DMS53 (cell line): Measurements from ENCODE around the gene NUP205.

Source experiments
- DNase-seq: peaks from one replicate; lab custom pipeline; 2025; lab: John Stamatoyannopoulos, UW

Gene NUP205, protein sequence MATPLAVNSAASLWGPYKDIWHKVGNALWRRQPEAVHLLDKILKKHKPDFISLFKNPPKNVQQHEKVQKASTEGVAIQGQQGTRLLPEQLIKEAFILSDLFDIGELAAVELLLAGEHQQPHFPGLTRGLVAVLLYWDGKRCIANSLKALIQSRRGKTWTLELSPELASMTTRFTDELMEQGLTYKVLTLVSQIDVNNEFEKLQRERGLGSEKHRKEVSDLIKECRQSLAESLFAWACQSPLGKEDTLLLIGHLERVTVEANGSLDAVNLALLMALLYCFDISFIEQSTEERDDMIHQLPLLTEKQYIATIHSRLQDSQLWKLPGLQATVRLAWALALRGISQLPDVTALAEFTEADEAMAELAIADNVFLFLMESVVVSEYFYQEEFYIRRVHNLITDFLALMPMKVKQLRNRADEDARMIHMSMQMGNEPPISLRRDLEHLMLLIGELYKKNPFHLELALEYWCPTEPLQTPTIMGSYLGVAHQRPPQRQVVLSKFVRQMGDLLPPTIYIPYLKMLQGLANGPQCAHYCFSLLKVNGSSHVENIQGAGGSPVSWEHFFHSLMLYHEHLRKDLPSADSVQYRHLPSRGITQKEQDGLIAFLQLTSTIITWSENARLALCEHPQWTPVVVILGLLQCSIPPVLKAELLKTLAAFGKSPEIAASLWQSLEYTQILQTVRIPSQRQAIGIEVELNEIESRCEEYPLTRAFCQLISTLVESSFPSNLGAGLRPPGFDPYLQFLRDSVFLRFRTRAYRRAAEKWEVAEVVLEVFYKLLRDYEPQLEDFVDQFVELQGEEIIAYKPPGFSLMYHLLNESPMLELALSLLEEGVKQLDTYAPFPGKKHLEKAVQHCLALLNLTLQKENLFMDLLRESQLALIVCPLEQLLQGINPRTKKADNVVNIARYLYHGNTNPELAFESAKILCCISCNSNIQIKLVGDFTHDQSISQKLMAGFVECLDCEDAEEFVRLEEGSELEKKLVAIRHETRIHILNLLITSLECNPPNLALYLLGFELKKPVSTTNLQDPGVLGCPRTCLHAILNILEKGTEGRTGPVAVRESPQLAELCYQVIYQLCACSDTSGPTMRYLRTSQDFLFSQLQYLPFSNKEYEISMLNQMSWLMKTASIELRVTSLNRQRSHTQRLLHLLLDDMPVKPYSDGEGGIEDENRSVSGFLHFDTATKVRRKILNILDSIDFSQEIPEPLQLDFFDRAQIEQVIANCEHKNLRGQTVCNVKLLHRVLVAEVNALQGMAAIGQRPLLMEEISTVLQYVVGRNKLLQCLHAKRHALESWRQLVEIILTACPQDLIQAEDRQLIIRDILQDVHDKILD (N-terminal part only)

DNA sequence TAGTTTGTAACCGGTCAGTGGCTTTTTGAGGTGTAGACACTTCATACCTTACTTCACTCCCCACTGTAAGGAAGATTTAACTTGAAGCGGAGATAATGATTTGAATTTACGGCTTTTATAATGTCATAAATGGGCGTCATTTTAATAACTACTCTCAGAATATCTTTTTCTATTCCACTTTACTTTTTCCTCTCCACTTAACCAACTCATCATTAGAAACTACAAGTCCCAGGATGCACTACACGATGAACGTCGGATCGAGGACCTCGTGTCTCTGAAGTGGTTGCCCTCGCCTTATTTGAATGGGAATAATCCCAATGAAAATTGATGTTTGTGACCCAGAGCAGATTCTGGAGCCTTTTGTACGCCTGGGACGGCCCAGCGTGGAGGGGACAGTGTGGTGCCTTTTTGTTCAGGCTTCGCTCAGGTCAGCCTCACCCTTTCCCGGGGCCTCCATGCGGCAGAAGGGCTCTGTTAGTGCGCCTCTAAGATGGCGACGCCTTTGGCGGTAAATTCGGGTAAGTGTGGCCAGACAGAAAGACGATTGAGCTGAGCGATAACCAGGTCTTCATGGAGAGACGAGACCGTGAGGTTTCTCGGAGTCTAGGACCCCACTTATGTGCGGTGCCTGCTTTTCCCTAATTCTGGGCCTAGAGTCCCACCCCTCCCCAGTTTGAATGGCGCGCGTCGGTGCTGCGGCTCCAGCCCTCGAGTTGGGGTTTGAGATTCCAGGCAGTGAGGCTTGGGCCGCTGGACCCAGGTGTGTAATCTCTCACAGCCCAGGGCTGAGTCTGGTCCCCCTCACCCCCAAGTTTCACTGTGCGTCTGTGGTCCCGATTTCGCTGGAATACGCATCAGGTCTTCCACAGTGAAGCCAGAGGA is at the start of gene NUP205:
NUP205 (plus strand) TSS at position 463 of the 882 bp plus-strand sequence; CDS start at position 491, 28 bp downstream.
- peak; percentile 95 for DNase-seq

DNA sequence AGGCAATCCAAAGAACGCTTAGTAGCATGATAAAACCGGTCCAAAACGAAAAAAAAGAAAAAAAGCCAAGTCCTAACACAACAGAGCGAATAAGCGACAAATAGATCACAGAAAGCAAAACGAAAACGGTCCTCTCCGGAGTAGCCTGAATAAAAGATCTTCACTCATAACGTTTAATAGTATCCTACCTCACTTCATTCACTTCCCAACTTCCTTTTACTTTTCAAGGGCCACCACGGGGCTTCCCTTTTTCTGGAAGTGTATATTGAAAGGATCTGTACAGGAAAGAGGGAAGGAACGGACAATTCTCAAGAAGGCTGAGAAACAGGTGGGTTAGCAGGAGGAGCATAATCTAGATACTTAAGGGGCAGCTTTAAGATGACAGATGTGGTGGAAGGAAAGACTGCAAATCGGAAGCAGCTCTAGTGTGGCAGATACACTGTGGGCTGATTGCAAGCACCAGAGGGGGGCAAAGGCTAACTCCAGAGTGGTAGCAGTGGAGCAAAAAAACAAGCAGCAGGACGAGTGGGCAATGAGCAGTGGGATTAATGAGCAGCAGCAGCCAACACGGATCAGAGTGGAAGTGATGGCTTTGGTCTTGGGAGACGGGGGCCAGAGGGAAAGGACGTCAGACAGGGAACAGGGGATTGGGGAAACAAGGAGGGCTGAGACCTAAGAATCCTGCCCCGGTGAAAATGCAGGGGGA is 48.7 kb upstream of the NUP205 start:
- DNase-seq: peak; percentile 62

DNA sequence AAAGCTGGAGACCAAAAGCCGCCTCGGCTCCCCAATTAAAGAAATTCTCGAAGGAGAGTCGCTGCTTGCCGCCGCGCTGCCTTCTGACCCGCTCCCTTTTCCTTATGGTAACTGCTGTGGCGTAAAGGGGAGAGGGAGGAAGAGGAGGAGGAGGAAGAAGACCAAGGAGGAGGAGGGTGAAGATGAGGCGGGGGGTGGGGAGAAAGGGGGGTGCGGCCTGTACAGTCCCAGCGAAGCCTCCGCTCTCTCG is 48.2 kb upstream of the NUP205 start:
- DNase-seq: no peak

DNA sequence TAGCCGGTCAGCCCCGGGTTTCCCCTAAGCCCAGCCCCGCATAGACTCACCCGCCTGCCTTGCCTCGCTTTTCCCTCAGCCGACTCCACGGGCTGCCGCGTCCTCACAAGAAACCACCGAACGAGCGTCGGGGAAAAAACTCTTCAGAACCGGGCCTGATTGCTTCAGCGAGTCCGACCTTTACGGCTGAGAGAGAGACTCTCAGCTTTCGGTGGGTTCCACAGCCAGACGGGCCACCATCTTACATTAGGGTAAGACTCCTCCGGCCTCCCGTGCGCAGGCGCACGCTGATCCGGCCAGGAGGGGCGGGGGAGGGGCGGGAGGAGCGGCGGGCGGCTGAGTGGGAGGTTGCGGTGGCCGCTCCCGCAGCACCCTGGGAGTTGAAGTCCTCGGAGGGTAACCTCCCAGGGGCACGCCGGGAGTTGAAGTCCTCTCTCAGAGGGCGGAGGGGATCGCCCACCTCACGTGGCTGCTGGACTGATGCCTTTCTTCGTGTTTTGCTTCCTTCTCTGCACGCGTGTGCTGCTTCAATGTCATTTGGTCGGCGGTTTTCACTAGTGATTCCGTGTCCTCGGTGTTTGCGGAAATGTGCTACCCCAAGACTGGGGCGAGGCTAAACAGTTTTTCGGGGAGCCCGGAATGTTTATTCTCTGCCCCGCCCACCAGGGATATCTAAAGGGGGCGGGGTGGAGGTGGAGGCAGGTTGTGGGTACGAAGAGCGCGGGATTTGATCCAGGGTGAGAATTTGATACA is 47.7 kb upstream of the NUP205 start, which contains the start of gene CNOT4:
CNOT4 (minus strand) TSS at position 264 of the 753 bp plus-strand sequence. CDS start 71,771 bp downstream, outside the sequence.
- peak; percentile 99 for DNase-seq

DNA sequence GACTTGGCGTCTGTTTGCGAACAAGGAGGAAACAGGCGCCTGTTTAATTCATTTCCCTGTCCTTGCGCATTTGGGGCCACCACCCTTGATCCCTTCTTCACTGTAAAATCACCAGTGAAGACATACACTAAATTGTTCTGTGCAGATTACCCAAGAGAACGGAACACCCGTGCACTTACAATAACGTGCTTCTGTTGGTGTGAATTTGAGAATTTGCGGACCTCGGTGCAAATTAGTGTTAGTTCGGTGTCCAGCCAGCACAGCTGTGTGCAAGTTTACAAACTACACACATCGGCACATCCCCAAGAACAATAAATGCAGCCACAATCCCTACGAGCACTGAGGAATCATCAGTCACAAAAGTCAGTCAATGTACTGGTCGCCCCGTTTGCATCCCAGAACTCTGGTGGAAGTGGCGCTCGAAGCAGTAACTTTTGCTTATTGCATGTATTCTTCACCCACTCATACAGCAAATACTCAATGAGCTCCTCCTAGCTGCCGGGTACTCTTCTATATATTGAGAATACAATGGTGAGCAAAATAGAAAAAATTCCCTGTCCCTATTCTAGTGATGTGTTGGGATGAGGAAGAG is 47.0 kb upstream of the NUP205 start:
- peak; percentile 71 for DNase-seq

DNA sequence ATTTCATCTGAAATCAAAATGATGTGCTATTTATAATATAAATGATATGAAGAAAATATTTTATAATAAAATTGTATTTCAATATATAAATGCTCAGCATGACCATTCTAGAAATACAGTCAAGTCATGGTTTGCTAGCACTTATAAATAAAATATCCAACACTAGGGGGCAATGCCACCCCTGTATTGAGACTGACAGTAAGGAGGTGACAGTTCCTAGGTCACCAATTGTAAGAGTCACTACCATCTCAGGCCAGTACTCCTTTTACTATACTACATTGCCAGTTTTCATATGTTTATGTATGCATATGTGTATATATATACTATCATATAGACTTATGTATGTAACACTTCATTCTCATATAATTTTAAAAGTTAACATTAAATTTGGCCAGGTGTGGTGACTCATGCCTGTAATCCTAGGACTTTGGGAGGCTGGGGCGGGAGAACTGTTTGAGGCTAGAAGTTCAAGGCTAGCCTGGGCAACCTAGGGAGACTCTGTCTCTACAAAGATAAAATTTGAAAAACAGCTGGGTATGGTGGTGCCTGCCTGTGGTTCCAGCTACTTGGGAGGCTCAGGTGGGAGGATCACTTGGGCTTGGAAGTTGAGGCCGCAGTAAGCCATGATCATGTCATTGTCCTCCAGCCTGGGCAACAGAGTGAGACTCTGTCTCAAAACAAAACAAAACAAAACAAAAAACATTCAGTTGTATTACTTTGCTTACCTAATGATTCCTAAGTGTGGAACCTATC is 45.4 kb upstream of the NUP205 start:
- peak; percentile 94 for DNase-seq

DNA sequence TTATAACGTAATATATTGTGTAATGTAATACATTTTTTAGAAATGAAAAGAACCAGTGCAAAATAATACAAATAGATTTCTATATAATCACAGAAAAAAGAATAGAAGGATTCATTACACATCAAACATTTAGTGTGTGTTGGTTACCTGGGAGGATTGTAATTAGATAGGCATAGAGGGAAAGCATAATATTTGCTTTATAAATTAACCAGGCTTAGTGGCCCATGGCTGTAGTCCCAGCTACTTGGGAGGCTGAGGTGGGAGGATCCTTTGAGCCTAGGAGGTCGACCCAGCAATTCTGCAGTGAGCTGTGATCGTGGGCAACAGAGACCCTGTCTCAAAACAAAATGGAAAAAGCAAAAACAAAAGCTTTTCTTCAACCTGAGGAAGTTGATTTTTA is 42.9 kb upstream of the NUP205 start:
- DNase-seq: peak; percentile 60

DNA sequence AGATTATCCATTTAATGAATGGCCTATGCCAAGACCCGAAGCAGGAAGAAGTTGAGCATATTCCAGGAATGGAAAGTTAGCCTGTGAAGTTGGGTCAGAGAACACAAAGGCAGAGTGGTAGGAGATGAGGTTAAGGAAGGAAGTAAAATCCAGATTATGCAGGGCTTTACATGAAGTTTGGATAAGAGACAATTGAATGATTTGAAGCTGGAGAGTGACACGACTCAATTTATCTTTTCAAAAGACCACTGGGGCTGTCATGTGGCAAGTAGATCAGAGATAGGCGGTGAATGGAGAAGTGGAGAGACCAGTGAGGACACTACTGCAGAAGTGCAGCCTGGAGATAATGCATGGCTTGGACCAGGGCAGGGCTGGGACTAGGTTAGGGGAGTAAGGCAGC is 40.7 kb upstream of the NUP205 start:
- no peak for DNase-seq

DNA sequence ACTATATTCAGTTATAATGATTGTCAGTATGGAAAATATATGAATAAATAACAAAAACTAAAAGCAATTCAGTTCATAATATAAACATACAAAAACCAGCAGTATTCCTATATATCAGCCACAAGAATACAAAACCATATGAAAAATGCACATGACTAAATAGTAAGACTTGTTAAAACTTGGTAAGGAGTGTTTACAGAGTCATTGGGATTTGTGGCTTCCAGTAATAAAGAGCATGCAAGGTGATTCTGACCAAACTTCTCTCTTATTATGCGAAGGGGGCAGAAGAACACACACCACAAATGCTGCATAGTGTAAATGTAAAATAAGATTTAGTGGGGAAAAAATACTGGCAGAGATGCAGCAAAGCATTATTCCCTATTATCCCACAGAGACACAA is 39.0 kb upstream of the NUP205 start:
- peak; percentile 42 for DNase-seq

DNA sequence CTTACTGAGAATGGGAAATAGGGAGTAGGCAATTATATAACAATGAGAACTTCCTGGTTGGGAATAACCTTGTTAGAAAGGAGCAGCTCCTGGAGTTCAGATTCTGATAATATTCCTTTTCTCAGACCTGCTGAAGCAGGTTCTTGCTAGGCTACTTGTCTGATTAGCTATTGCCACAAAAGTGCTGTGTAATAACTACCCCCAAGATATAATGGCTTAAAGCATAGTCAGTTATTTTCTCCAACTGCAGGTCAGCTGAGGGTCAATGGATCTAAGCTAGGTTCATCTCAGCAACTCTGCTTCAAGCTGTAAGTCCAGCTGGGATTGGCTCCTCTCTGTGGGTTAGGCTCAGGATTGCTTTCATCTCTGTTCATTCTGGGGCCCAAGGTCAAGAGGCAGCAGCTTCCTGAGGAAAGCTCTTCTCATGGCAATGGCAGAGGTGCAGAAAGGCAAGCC is 38.5 kb upstream of the NUP205 start:
- peak; percentile 84 for DNase-seq

DNA sequence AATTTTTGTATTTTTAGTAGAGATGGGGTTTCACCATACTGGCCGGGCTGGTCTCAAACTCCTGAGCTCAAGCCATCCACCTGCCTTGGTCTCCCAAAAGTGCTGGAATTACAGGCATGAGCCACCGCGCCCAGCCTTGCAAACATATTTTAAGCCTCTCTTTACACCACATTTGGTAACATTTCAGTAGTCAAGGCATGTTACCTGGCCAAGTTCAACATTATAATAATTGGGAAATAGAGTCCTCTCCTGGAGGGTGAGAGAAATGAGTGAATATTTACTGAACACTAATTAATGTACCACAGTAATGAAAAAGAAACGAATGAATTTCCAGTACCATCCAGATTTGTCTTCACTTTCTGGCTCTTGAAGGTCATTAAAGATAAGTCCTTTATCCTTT is 37.8 kb upstream of the NUP205 start:
- DNase-seq: no peak

DNA sequence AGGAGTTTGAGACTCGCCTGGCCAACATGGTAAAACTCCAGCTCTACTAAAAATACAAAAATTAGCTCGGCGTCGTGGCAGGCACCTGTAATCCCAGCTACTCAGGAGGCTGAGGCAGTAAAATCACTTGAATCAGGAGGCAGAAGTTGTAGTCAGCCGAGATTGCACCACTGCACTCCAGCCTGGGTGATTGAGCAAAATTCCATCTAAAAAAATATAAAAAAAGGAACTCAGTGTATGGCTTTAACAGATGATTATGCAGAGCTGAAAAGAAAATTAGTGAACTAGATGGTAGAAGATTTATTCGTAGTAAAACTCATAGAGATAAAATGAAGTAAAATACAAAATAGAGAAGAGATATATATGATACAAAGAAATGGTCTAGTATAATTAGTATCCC is 35.2 kb upstream of the NUP205 start:
- DNase-seq: no peak

DNA sequence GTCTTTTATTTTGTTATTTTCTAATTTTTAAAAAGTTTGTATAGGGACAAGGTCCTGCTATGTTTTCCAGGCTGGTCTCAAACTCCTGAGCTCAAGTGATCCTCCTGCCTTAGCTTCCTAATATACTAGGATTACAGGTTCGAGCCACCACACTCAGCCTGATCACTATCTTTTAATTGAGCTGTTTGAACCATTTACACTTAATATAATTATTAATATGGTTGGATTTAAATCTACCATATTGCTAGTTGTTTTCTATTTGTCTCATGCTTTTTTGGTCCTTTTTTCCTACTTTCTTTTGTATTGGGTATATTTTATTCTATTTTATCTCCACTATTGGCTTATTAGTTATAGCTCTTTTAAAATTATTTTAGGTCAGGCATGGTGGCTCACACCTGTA is 34.6 kb upstream of the NUP205 start:
- DNase-seq: no peak

DNA sequence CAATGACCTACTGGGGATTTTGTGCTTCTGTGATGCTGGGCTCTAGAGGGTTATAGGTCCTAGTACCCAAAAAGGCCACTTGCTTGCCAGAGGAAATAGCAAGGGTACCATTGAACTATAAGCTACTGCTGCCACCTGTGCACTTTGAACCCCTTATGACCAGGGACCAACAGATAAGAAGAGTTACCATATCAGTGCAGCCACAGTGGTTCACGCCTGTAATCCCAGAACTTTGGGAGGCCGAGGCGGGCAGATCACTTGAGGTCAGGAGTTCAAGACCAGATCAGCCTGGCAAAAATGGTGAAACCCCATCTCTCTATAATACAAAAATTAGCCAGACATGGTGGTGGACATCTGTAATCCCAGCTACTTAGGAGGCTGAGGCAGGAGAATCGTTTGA is 32.3 kb upstream of the NUP205 start:
- DNase-seq: no peak

DNA sequence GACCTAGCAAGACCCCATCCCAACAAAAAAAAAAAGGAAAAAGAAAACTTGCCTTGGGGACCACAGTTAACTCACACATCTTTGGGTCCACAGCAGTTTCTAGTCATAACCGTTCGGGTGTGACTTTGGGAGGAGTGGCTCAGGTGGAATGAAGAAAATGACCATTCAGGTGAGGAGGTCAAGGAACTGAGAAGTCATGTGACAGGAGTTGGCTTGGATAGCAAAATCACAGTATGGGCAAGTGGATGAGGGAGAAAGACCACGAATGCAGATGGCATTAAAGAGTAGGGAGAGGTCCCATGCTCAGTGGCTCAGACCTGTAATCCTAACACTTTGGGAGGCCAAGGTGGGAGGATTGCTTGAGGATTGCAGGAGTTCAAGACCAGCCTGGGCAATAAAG is 30.7 kb upstream of the NUP205 start:
- no peak for DNase-seq

DNA sequence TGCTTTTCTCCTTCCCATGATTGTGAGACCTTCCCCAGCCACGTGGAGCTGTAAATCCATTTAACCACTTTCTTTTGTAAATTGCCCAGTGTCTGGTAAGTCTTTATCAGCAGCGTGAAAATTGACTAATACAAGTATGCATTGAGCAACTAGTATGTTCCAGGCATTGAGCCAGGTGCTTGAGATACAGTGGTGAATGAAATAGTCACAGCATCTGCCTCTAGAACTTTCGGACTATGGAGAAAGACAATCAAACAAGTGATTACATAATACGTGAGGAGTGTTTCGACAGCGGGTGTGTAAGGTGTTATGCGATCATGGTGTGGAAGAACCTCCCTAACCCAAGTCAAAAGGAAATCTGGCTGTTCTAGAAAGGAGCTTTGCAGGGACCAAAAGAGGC is 21.6 kb upstream of the NUP205 start:
- DNase-seq: no peak

DNA sequence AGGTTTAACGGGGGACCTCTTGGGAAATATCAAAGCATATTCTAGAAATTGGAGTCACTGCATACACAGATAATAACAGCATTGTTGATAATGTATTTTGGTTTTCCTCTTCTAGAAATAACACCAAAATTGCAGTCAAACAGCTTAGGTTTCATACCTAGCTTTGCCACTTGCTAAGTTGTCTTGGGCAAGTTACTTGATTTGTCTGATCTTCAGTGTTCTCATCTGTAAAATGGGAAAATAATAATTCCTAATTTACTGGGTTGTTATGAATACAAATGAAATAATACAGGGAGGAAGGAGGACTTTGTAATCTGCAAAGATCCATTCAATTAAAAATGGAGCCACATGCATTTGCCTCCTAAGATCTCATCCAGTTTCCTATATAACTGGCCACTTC is 20.3 kb upstream of the NUP205 start:
- DNase-seq: no peak

DNA sequence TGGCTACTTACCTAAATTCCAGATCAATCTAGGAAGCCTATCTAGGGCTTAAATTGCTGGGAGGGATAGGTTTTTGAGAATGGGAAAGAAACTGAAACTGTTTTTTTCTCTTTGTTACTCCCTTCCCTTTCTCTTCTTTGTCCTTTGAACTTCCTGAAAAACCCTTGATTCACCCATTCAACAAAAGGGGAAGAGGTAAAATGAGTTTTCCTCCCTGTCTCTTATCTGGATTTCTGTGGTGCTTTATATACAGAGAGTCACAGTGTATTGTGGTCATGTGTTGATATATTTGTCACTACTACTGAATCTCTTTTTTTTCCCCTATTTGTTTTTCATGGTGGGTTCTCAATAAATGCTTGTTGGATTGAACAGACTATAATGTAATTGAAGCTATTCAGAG is 19.8 kb upstream of the NUP205 start:
- no peak for DNase-seq

DNA sequence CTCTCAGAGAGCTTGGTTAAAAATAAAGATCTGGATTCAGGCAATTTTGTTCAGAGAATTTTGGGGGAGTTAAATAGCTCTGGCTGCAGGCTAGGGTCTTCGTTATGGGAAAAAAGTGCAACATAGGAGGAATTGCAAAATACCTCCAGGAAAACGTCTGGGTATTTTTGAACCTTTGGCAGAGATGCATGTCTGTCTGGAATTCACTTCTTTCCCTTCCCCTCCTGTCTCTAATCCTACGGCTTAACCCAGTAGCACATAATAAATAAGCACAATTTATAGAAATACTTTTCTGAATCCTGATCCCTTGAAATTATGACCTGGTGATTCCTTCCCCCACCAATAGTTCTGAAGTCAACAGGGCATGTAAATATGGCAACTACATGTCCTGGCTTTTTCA is 19.3 kb upstream of the NUP205 start:
- no peak for DNase-seq
